Mononuclear cell (primary cell): ENCODE measurements around the gene USP2. TPM values are rescaled to one million over a fixed set of nuclear protein-coding genes. Genes with fewer than 3 reads are reported as not detected.

Experiments
- H3K27me3 ChIP-seq: 2 replicates; pipeline ENCODE4 v1.6.0; 2011; ENCODE audit warnings: low read length, control low read depth; ENCODE audit not compliant: insufficient read depth
- H3K4me1 ChIP-seq: 2 replicates; pipeline ENCODE4 v1.5.1; 2011; ENCODE audit warnings: mild to moderate bottlenecking, low read length, control low read depth; ENCODE audit not compliant: insufficient read depth
- H3K4me3 ChIP-seq: 2 replicates; pipeline ENCODE4 v1.5.1; 2011; ENCODE audit warnings: mild to moderate bottlenecking, low read length, moderate library complexity
- H3K9me3 ChIP-seq: 2 replicates; pipeline ENCODE4 v1.5.1; 2011; ENCODE audit warnings: low read depth, mild to moderate bottlenecking, control low read depth, low read length
- total RNA-seq: library from RNA; depleted of rRNA; stranded (reverse); fragments of >200 nt; gene quantifications from one replicate; pipeline ENCODE4 v1.2.3, GENCODE V29; 2012

The USP2 gene
- total RNA-seq, 1 donor: under 0.01 TPM

DNA sequence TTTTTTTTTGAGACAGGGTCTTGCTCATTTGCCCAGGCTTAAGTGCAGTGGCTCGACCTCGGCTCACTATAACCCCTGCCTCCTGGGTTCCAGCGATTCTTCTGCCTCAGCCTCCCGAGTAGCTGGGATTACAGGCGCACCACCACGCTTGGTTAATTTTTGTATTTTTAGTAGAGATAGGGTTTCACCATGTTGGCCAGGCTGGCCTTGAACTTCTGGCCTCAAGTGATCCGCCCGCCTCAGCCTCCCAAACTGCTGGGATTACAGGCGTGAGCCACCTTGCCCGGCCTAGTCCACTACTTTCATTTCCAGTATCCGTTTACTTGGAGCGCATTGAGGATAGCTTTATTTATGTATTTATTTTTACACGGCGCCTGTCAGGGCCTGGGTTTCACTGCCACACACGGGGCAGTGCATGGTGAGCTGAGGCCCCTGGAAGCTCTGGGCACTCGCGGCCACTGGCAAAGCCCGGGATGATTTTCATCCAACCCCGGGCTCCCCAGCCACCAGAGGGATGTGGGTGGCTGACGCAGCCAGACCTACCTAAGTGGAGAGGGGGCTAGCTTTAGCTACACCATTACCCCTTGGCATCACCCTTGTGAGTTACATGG lies 58.5 kb downstream of the USP2 start:
- Histone ChIP-seq H3K4me3 (no peak overlapping the region), H3K9me3 (no peaks in the 10 kb centered on the region), H3K27me3 (peaks cover 10% of the 10 kb centered on the region), H3K4me1 (peaks cover 18% of the 10 kb centered on the region)

DNA sequence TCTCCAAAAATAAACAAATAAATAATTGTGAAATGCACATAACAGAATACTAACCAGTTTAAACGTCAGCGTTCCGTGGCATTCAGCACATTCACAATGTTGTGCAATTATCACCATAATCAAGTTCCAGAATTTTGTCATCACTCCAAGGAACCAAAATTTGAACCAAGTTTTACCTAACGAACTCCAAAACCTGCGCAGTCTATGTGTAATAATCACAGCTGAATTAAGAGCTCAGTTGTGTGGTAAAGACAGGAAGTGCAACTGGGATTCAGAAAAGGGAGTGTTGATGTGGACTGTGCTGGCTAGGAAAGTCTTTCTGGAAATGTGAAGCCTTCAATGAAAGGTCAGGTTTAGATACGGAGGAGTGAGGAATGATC lies 59.1 kb downstream of the USP2 start:
- H3K27me3 ChIP-seq: peaks cover 17% of the 10 kb centered on the region
- H3K9me3 ChIP-seq: no peaks in the 10 kb centered on the region
- H3K4me1 ChIP-seq: peaks cover 18% of the 10 kb centered on the region
- H3K4me3 ChIP-seq: no peak overlapping the region

DNA sequence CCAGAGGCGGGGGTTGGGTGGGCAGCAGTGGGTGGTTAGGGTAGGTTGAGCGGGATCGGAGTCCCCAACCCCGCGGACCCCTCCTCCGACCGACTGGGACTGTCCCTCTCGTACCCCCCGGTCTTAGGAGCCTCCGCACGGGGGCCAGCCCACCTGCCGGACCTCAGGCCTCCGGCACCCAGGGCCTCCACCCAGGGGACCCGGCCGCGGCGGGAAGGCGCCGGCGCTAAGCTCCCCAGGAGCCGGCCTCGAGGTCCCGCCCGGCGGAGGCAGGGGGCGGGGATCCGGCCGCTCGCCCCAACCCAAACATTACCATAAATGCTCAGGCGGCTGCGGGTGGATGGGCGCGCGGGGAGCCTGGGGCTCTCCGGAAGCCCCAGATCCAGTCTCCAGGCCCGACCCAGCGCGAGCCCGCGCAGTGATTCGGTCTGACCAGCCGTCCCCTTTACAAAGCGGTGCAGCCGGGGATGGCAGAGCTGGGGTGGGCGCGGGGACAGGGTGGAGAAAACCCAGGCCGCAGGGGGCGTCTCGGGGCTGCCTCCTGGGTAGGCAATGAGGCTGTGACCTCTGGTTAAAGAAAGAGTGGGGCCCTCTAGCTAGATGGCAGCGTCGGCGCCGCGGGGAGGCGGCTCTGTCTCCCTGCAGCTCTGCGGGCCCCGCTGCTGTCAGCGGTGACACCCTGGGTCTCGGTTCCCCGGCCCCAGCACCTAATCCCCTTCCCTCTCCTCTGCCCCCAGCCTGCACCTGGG lies 60.5 kb downstream of the USP2 start:
- no peaks in the 10 kb centered on the region for H3K9me3 ChIP-seq
- H3K27me3 ChIP-seq: peaks cover 27% of the 10 kb centered on the region
- peaks cover 27% of the 10 kb centered on the region for H3K4me1 ChIP-seq
- H3K4me3 ChIP-seq: peak overlapping the region; percentile 38

DNA sequence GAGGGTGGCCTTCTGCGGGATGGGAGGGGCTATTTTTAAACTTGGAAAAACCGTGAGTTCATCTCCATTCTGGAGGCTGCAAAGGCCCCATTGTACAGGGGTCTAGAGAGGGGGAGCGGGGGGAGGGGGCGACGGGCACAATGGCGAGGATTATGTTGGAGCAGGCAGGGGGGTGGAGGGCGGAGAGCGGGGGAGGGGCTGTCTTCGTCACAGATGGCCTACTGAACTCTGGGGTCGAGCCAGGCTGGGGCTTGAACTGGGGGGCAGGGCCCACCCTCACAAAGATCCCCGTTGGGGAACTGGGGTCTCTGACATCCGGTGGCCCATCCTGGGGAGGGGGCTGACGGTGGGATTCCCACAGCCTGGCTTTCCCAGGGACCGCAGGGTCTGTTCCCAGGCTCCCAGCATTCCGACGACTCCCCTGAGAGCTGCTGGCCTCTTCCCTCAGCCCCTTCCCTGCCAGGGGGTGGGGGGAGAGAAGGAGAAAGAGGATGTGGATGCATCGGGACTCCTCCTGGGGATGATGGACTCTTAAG lies 61.2 kb downstream of the USP2 start:
- H3K4me1 ChIP-seq: peaks cover 33% of the 10 kb centered on the region
- H3K4me3 ChIP-seq: no peak overlapping the region
- no peaks in the 10 kb centered on the region for H3K9me3 ChIP-seq
- peaks cover 33% of the 10 kb centered on the region for H3K27me3 ChIP-seq

DNA sequence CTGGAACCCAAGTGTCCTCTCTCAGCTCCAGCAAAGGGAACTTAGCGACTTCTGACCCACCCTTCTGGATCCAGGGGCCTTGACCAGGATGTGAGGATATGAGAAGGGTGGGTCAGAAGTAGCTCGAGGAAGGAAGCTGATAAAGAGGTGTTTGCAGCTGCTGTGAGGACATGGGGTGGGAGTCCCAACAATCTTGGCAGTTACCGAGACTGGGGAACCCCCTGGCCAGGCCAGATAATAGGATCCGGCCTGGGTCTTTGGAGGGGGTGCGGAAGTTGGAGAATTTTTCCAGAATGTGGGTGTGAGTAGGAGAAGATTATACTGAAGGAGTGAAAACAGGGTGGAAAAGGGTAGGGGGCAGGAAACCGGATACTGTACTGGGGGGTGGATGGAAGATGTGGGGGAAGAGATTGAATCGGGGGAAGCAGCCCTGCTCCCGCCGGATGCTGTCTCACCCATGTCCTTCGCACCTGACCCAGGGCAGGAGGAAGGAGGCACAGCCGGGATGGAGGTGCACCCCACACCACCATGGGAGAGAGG lies 61.7 kb downstream of the USP2 start:
- Histone ChIP-seq H3K9me3 (no peaks in the 10 kb centered on the region), H3K4me3 (no peak overlapping the region), H3K4me1 (peaks cover 39% of the 10 kb centered on the region), H3K27me3 (peaks cover 39% of the 10 kb centered on the region)

DNA sequence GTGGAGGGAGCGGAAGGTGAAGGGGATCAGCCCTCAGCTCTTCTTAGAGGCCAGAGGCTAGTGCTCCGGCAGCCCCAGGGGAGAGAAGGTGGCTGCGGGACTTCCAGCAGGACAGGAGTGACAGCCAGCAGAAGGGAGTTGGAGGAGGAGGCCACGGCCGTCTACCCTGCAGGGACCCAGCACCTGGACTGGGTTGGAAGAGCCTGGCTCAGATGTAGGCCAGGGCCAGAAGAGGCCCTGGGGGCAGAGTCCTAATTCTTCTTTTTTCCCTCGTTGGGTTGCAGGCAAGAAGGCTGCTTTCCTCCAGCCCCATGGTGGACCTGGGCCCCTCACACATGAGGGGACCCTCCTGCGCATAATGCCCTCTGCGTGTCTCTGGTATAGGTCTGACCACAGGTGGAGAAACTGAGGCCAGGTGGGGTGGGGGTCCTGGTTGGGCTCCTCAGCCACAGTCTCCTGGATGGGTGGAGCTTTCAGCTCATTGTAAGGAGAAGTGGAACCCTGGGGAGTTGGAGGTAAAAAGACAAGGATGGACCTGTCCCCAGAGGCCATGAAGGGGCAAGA lies 62.3 kb downstream of the USP2 start:
- no peaks in the 10 kb centered on the region for H3K9me3 ChIP-seq
- peaks cover 44% of the 10 kb centered on the region for H3K27me3 ChIP-seq
- peaks cover 41% of the 10 kb centered on the region for H3K4me1 ChIP-seq
- no peak overlapping the region for H3K4me3 ChIP-seq

DNA sequence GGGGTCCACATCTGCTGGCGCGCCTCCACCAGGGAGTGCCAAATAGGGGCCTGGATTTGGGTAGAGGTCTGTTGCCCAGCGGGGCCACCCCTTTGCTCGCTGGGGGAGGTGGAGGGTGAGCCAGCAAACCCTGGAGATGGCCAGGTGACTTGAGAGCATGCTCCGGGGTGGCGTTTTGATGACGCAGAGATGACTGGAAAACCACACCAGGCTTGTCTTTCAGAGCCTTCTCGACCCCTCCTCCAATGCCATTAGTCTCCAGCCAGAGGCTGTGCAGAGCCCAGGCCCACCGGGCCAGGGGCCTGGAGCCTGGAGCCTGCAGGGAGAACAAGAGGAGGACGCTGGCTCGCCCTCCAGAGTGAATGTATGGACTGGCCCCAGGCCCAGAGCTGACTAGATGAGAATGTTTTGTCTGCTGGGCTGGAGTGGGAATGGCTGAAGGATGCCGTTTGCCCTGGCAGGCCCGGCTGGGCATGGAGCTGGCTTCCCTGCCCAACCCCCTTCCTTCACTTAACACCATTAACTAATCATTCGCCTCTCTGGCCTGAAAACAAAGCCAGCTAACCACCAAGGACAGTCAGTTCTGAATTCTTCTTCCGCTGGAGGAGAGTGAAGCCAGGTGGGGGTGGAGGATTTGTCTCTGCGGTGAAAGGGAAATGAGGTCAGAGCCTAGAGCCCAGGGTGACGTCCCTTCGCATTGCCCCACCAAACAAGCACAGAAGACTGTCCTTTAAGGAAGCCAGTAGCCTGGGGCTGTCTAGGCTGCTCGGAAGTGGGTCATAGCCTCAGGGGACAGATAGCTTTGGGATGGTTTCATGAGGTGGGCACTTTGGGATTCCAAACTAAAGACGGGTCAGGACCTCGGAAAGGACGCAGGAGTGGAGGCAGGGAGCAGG lies 63.0 kb downstream of the USP2 start:
- Histone ChIP-seq H3K4me1 (peaks cover 41% of the 10 kb centered on the region), H3K4me3 (no peak overlapping the region), H3K9me3 (no peaks in the 10 kb centered on the region), H3K27me3 (peaks cover 46% of the 10 kb centered on the region)

DNA sequence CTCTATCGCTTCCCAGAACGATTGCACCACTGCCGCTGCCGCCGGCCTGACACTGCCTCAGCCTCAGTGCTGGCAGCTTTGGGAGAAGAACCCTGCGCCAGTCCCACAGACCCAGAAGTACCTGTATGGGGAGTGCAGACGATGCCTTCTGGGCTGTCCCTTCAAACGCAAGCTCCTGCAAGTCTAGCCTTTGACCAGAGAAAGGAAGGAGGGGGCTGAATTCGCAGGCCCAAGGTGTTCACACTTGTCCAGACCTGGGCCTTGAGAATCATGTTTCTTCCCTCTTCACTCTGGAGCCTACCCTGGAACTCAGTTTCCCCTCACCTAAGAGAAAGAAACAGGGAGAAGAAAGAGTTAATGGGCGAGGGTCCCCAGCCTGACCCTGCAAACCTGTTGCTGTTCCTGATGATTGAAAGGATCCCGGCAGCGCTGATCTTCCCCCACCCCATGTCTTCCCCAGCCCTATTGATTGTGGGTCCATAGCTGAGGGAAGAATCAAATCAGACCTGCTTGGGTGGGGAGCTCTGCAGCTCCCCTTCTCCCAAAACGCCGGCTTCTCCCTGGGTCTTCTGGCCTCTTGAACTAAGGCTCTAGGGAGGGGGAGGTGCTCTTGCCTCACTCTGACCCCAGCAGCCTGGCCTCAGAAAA lies 63.8 kb downstream of the USP2 start:
- Histone ChIP-seq H3K4me1 (peaks cover 41% of the 10 kb centered on the region), H3K4me3 (no peak overlapping the region), H3K9me3 (no peaks in the 10 kb centered on the region), H3K27me3 (peaks cover 46% of the 10 kb centered on the region)

DNA sequence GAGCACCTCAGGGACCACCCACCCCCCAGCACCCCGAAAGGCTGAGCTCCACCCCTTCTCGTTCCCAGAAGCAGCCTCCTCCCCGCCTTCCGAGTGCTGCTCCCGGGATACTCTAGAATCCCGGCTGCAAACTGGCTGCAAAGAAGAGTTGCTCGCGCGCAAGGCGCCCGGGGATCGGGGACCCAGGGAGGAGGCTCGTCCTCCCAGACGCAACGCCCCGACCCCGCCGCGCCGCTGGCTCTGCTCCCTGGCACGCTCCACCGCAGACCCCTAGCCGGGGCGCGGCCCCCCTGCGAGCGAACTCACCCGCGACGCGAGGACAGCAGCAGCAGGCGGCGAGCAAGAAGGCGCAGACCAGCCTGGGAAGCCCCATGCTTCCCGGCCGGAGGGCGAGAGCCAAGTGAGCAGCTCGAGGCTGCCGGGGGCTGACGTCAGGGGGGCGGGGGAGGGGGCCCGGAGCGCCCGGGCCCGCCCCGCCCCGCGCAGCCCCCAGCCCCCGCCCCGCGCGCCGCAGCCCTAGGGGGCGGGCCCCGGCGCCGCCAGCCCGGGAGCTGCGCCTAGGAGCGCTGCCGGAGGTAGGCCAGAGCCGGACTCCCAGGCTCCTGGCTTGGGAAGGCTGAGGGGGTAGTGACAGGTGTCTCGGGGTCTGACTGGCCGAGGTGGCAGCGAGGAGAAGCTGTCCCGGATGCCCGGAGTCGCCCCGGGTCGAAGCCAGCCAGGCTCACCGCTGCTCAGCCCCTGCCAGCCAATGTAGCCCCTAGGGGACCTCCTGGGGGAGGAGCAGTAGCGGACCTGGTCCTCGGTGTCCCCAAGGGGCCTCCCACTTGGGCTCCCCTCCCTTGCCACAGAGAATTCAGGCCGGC lies 64.5 kb downstream of the USP2 start, which contains the start of gene MCAM:
Gene MCAM (minus strand): TSS at position 402 of the 863 bp plus-strand sequence. CDS start 29 bp downstream, at position 373.
- no peaks in the 10 kb centered on the region for H3K9me3 ChIP-seq
- H3K4me3 ChIP-seq: no peak within 1 kb of the TSS
- peaks cover 46% of the 10 kb centered on the region for H3K27me3 ChIP-seq
- peaks cover 39% of the 10 kb centered on the region for H3K4me1 ChIP-seq

DNA sequence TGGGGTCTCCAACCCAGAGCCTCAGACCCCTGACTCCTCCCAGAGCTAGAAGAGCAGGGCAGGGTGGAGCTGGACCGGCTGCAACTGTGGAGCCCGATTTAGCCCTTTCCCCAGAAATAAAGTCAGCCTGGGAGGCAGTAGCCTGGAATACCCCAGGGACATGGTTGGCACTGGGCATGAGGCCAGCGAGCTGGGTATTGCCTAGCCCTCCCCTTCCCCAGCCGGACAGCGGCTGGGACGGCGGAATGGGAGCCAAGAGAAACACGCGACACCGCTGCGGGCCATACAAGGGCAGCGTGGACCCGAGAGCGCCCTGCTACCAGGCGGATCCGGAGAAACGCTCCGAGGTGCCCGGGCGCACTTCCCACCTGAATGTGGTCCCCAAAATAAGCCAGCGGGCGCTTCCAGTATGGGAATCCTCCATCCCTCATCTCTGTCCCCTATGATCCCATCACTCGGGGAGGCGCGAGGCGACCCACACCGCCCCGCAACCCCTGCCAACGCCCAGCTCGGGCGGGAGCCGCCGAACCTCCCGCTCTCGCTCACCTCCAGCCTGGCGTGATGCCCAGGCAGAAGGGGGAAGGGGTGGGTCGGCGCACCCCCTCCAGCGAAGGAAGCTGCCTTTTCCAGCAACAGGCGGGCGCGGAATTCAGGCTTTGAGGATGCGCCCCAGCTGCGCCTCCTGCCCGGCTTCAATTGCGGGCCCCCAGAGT lies 65.3 kb downstream of the USP2 start:
- H3K4me3 ChIP-seq: no peak overlapping the region
- H3K9me3 ChIP-seq: no peaks in the 10 kb centered on the region
- peaks cover 46% of the 10 kb centered on the region for H3K27me3 ChIP-seq
- H3K4me1 ChIP-seq: peaks cover 31% of the 10 kb centered on the region

DNA sequence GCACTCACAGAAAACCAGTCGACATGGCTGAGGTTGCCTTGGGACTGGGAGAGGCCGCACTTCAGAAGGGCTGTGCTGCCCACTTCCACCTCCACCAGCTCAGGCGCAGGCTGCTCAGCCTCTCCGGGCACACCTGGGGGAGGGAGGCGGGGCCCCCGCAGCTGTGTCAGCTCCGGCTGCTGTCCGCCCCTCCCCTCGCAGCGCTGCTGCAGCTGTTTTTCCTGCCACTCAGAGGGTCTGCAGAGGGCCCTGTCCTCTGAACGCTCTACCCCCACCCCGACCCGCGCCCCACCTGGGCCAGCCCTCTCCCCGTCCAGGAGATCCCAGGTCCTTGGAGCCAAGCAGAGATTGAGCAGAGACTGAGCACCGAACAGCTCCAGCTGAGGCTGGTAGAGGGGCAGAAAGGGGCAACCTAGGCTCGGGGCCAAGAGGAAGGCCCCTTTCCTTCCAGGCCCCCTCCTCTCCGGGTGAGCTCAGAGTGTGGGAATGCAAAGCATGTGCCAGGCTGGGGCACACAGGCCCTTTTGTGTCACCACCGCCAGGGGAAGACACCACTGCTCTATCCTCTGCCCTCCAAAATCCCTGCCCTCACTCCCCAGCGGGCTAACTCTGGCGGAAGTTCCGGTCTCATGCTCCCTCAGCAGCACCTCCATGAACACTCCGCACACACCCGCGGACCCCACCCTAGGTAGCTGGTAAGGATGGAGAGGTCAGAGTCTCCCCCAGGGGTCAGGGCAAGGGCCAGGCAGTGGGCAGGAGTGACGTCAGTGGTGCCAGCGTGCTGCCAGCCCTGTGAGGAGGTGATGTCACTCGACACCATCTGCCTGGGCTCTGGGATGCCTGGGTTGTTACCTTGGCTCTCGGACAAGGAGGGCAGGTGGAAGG lies 66.1 kb downstream of the USP2 start:
- Histone ChIP-seq H3K27me3 (peaks cover 46% of the 10 kb centered on the region), H3K4me3 (no peak overlapping the region), H3K9me3 (no peaks in the 10 kb centered on the region), H3K4me1 (peaks cover 23% of the 10 kb centered on the region)

DNA sequence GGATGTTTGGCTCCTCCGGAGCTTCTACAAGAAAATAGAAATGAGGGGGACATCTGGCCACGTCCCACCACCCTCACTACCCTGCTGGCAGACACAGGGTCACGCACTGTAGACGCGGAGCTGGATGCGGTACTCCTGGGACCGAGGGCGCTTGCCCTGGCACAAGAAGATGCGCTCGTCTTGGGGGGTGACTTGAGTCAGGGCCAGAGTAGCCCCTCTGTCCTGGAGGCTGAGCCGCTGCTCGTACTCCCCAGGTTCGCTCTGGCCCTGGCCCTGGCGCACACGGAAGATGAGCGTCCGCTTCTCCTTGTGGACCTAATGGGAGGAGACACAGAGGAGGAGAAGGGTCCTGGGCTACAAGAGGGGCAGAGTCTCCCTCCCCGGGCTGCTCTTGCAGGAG lies 66.8 kb downstream of the USP2 start:
- Histone ChIP-seq H3K4me3 (no peak overlapping the region), H3K27me3 (peaks cover 46% of the 10 kb centered on the region), H3K4me1 (peaks cover 23% of the 10 kb centered on the region), H3K9me3 (no peaks in the 10 kb centered on the region)
